ENCODE data around the gene TCL1B.

- TF ChIP-seq CTCF (IDR thresholded peaks at IDR 0.05) (peak; percentile 52 to 81 (median 66)), POLR2A (IDR thresholded peaks at IDR 0.05) (no peak)
Measured at GRCh38 chr14:95683793-95684192, 2.4 kb upstream of the TCL1B start.

All from body of pancreas (tissue), 4 donors.